Panc1 (cell line): ENCODE measurements around the gene CDCA4. TPM values are rescaled to one million over a fixed set of nuclear protein-coding genes. Genes with fewer than 3 reads are reported as not detected.

Experiments used
- ATAC-seq: fragments of 200-7000 bp; cut with Tn5 transposase; 2 replicates; pipeline ENCODE4 v1.9.1; 2020; ENCODE audit warnings: mild to moderate bottlenecking, moderate library complexity
- BruUV-seq: library from RNA; stranded (reverse); fragments of 400-500 nt; replicated peaks from 2 replicates; lab custom pipeline; 2021; lab: Mats Ljungman, UMichigan
- CTCF ChIA-PET: fragments of 300-600 bp; sonication (Branson Sonifier 250); formaldehyde crosslinking; loops from one replicate; lab custom pipeline; 2022; ENCODE audit warnings: antibody characterized with exemption; lab: Charles Lee
- POLR2A ChIA-PET: fragments of 300-600 bp; sonication (Branson Sonifier 250); formaldehyde crosslinking; loops from one replicate; lab custom pipeline; 2022; ENCODE audit warnings: antibody characterized with exemption; lab: Charles Lee
- DNase-seq: peaks from one replicate; pipeline ENCODE4 v3.0.0-alpha.2; 2010; ENCODE audit warnings: low read depth, low spot score
- H3K27ac ChIP-seq: 2 replicates; pipeline ENCODE4 v1.5.1; 2011; ENCODE audit warnings: mild to moderate bottlenecking, low read length, inconsistent platforms
- H3K27me3 ChIP-seq: fragments of 200-500 bp; sonication (Bioruptor generic); 2 replicates; pipeline ENCODE4 v1.6.0; 2014; ENCODE audit warnings: low read length, inconsistent platforms; ENCODE audit not compliant: control insufficient read depth, insufficient read depth
- H3K36me3 ChIP-seq: fragments of 200-500 bp; sonication (Bioruptor generic); 2 replicates; pipeline ENCODE4 v1.5.1; 2014; ENCODE audit warnings: inconsistent platforms, mild to moderate bottlenecking, low read length, moderate library complexity; ENCODE audit not compliant: control insufficient read depth, insufficient read depth
- H3K4me1 ChIP-seq: 2 replicates; pipeline ENCODE4 v1.5.1; 2011; ENCODE audit warnings: inconsistent platforms, mild to moderate bottlenecking, low read length, moderate library complexity; ENCODE audit not compliant: control insufficient read depth, insufficient read depth
- H3K4me3 ChIP-seq, 2 experiments: 2 replicates each; pipeline ENCODE4 v1.5.1; 2011 to 2012; ENCODE audit warnings: low read depth in 2 of 2, low read length in 2 of 2, mild to moderate bottlenecking in 2 of 2, inconsistent platforms in 1 of 2, moderate library complexity in 1 of 2
- H3K9me3 ChIP-seq: fragments of 200-500 bp; sonication (Bioruptor generic); 2 replicates; pipeline ENCODE4 v1.5.1; 2014; ENCODE audit warnings: low read depth, mild to moderate bottlenecking, inconsistent platforms, low read length, moderate library complexity; ENCODE audit not compliant: control insufficient read depth, insufficient read depth
- POLR2AphosphoS5 ChIP-seq: IDR thresholded peaks from 2 replicates; pipeline ENCODE4 v1.6.1; 2012; ENCODE audit warnings: mild to moderate bottlenecking, low read depth, low read length, moderate library complexity
- REST ChIP-seq, 2 experiments: IDR thresholded peaks; 2 replicates each; pipeline ENCODE4 v1.6.1; 2011 to 2012; ENCODE audit warnings: low read depth in 2 of 2, control low read depth in 1 of 2, low read length in 1 of 2, mild to moderate bottlenecking in 1 of 2, moderate library complexity in 1 of 2; ENCODE audit not compliant: insufficient read depth in 1 of 2
- SIN3A ChIP-seq: IDR thresholded peaks from 2 replicates; pipeline ENCODE4 v1.6.1; 2012; ENCODE audit warnings: low read depth, mild to moderate bottlenecking, low read length, moderate library complexity, borderline replicate concordance; ENCODE audit not compliant: insufficient read depth
- TCF7L2 ChIP-seq: IDR thresholded peaks from 2 replicates; pipeline ENCODE4 v1.6.1; 2011; ENCODE audit warnings: mild to moderate bottlenecking, low read depth, low read length, inconsistent platforms
- in situ Hi-C: cut with HindIII; loops from 2 replicates; pipeline ENCODE4 v1.10.0; 2016; ENCODE audit warnings: low sequenced_read_pairs, low pct_unique_long_range_greater_than_20kb
- intact Hi-C: fragments of 100-400 bp; cut with micrococcal nuclease; formaldehyde crosslinking; loops from one replicate; pipeline ENCODE4 v1.10.0; 2022; ENCODE audit not compliant: unreplicated experiment
- total RNA-seq: library from RNA; stranded (reverse); gene quantifications from one replicate; pipeline ENCODE4 v1.2.1, GENCODE V29; 2021; ENCODE audit not compliant: unreplicated experiment
- TF ChIP-seq, protein P1 (sequence below): fragments of 450-650 bp; IDR thresholded peaks from 2 replicates; pipeline ENCODE4 v1.5.1; 2017; ENCODE audit warnings: mild to moderate bottlenecking

CDCA4 gene
- total RNA-seq, 1 experiment from 2014 or later = 39.9 TPM

DNA sequence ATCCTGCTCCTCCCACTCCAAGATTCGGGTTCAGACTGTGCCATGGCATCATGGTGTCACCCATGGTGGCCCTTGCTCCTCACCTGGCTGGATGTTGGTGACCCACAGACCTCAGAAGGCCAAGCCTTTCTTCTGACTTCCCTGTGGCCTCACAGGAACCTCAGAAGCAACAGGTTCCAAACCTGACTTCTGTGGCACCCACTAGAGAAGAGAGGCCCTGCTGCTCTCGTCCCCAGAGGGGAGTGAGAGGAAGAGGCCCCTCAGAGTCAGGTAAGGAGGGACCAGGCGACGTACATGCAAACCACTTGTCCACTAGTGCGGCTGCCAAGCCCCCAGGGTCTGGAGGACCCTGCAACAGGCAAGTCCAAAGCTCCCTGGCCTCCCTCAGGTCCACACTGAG is 24.9 kb downstream of the CDCA4 start:
- ChIA-PET POLR2A (no interaction called here), CTCF (no interaction called here)
- BruUV-seq = no TSS peak
- Histone ChIP-seq H3K4me3 (no peak overlapping the region), H3K4me1 (no peaks in the 10 kb centered on the region), H3K27ac (no peak overlapping the region), H3K36me3 (no peaks in the 10 kb centered on the region), H3K9me3 (no peaks in the 10 kb centered on the region; the same call in 1 of the 2 replicates), H3K27me3 (no peaks in the 10 kb centered on the region)
- no peak for ATAC-seq
- in situ Hi-C loops (no loop called here), intact Hi-C loops (no loop called here)
- TF ChIP-seq REST (IDR thresholded peaks at IDR 0.05; ENCODE audit: insufficient read depth in 1 of 2, low read depth in 2 of 2, low read length in 1 of 2) = no peak
- TF ChIP-seq, protein P1, sequence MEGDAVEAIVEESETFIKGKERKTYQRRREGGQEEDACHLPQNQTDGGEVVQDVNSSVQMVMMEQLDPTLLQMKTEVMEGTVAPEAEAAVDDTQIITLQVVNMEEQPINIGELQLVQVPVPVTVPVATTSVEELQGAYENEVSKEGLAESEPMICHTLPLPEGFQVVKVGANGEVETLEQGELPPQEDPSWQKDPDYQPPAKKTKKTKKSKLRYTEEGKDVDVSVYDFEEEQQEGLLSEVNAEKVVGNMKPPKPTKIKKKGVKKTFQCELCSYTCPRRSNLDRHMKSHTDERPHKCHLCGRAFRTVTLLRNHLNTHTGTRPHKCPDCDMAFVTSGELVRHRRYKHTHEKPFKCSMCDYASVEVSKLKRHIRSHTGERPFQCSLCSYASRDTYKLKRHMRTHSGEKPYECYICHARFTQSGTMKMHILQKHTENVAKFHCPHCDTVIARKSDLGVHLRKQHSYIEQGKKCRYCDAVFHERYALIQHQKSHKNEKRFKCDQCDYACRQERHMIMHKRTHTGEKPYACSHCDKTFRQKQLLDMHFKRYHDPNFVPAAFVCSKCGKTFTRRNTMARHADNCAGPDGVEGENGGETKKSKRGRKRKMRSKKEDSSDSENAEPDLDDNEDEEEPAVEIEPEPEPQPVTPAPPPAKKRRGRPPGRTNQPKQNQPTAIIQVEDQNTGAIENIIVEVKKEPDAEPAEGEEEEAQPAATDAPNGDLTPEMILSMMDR = no peak
- TF ChIP-seq SIN3A = no peak
- no peak for TF ChIP-seq POLR2AphosphoS5
- no peak for TF ChIP-seq TCF7L2
- DNase-seq = no peak

DNA sequence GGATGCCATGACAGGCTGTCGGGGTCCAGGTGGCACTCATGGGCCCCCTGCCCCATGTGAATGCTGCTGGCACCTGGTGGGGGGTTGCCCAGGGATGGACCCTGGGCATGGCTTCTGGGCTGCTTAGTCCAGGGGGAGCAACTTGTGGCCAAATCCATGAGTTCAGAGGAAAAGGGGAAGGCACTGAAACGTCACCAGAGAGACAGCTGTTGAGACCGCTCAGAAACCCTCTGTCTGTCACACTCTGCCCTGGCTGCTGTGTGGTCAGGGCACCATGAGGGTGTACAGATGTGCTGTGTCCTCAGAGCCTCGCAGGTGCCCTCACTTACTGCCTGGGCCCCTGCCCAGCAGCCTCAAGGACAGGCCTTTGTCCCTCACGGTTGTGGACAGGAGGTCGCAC is 25.9 kb downstream of the CDCA4 start:
- ChIA-PET POLR2A (no interaction called here), CTCF (no interaction called here)
- no peak overlapping the region for H3K4me3 ChIP-seq
- no peak for TF ChIP-seq REST (IDR thresholded peaks at IDR 0.05; ENCODE audit: insufficient read depth in 1 of 2, low read depth in 2 of 2, low read length in 1 of 2)
- TF ChIP-seq, protein P1 = no peak
- TF ChIP-seq TCF7L2 = no peak
- TF ChIP-seq POLR2AphosphoS5 = no peak
- TF ChIP-seq SIN3A = no peak
- in situ Hi-C loops = no loop called here
- H3K4me1 ChIP-seq = no peaks in the 10 kb centered on the region
- H3K9me3 ChIP-seq = no peaks in the 10 kb centered on the region; the same call in 1 of the 2 replicates
- H3K27me3 ChIP-seq = no peaks in the 10 kb centered on the region
- intact Hi-C loops = no loop called here
- no TSS peak for BruUV-seq
- no peak for DNase-seq
- H3K36me3 ChIP-seq = no peaks in the 10 kb centered on the region
- no peak for ATAC-seq
- no peak overlapping the region for H3K27ac ChIP-seq
